Panc1 (cell line): ENCODE measurements around the gene ENTREP1. TPM values are rescaled to one million over a fixed set of nuclear protein-coding genes. Genes with fewer than 3 reads are reported as not detected.

Experiments used
- ATAC-seq: fragments of 200-7000 bp; cut with Tn5 transposase; 2 replicates; pipeline ENCODE4 v1.9.1; 2020; ENCODE audit warnings: mild to moderate bottlenecking, moderate library complexity
- BruUV-seq: library from RNA; stranded (reverse); fragments of 400-500 nt; replicated peaks from 2 replicates; lab custom pipeline; 2021; lab: Mats Ljungman, UMichigan
- CTCF ChIA-PET: fragments of 300-600 bp; sonication (Branson Sonifier 250); formaldehyde crosslinking; loops from one replicate; lab custom pipeline; 2022; ENCODE audit warnings: antibody characterized with exemption; lab: Charles Lee
- POLR2A ChIA-PET: fragments of 300-600 bp; sonication (Branson Sonifier 250); formaldehyde crosslinking; loops from one replicate; lab custom pipeline; 2022; ENCODE audit warnings: antibody characterized with exemption; lab: Charles Lee
- DNase-seq: peaks from one replicate; pipeline ENCODE4 v3.0.0-alpha.2; 2010; ENCODE audit warnings: low read depth, low spot score
- H3K27ac ChIP-seq: 2 replicates; pipeline ENCODE4 v1.5.1; 2011; ENCODE audit warnings: mild to moderate bottlenecking, low read length, inconsistent platforms
- H3K27me3 ChIP-seq: fragments of 200-500 bp; sonication (Bioruptor generic); 2 replicates; pipeline ENCODE4 v1.6.0; 2014; ENCODE audit warnings: low read length, inconsistent platforms; ENCODE audit not compliant: control insufficient read depth, insufficient read depth
- H3K36me3 ChIP-seq: fragments of 200-500 bp; sonication (Bioruptor generic); 2 replicates; pipeline ENCODE4 v1.5.1; 2014; ENCODE audit warnings: inconsistent platforms, mild to moderate bottlenecking, low read length, moderate library complexity; ENCODE audit not compliant: control insufficient read depth, insufficient read depth
- H3K4me1 ChIP-seq: 2 replicates; pipeline ENCODE4 v1.5.1; 2011; ENCODE audit warnings: inconsistent platforms, mild to moderate bottlenecking, low read length, moderate library complexity; ENCODE audit not compliant: control insufficient read depth, insufficient read depth
- H3K4me3 ChIP-seq, 2 experiments: 2 replicates each; pipeline ENCODE4 v1.5.1; 2011 to 2012; ENCODE audit warnings: low read depth in 2 of 2, low read length in 2 of 2, mild to moderate bottlenecking in 2 of 2, inconsistent platforms in 1 of 2, moderate library complexity in 1 of 2
- H3K9me3 ChIP-seq: fragments of 200-500 bp; sonication (Bioruptor generic); 2 replicates; pipeline ENCODE4 v1.5.1; 2014; ENCODE audit warnings: low read depth, mild to moderate bottlenecking, inconsistent platforms, low read length, moderate library complexity; ENCODE audit not compliant: control insufficient read depth, insufficient read depth
- POLR2AphosphoS5 ChIP-seq: IDR thresholded peaks from 2 replicates; pipeline ENCODE4 v1.6.1; 2012; ENCODE audit warnings: mild to moderate bottlenecking, low read depth, low read length, moderate library complexity
- SIN3A ChIP-seq: IDR thresholded peaks from 2 replicates; pipeline ENCODE4 v1.6.1; 2012; ENCODE audit warnings: low read depth, mild to moderate bottlenecking, low read length, moderate library complexity, borderline replicate concordance; ENCODE audit not compliant: insufficient read depth
- TCF7L2 ChIP-seq: IDR thresholded peaks from 2 replicates; pipeline ENCODE4 v1.6.1; 2011; ENCODE audit warnings: mild to moderate bottlenecking, low read depth, low read length, inconsistent platforms
- in situ Hi-C: cut with HindIII; loops from 2 replicates; pipeline ENCODE4 v1.10.0; 2016; ENCODE audit warnings: low sequenced_read_pairs, low pct_unique_long_range_greater_than_20kb
- intact Hi-C: fragments of 100-400 bp; cut with micrococcal nuclease; formaldehyde crosslinking; loops from one replicate; pipeline ENCODE4 v1.10.0; 2022; ENCODE audit not compliant: unreplicated experiment
- total RNA-seq: library from RNA; stranded (reverse); gene quantifications from one replicate; pipeline ENCODE4 v1.2.1, GENCODE V29; 2021; ENCODE audit not compliant: unreplicated experiment
- TF ChIP-seq, protein P1 (sequence below): fragments of 450-650 bp; IDR thresholded peaks from 2 replicates; pipeline ENCODE4 v1.5.1; 2017; ENCODE audit warnings: mild to moderate bottlenecking
- TF ChIP-seq, protein P2 (sequence below), 2 experiments: IDR thresholded peaks; 2 replicates each; pipeline ENCODE4 v1.6.1; 2011 to 2012; ENCODE audit warnings: low read depth in 2 of 2, control low read depth in 1 of 2, low read length in 1 of 2, mild to moderate bottlenecking in 1 of 2, moderate library complexity in 1 of 2; ENCODE audit not compliant: insufficient read depth in 1 of 2

ENTREP1 gene
- total RNA-seq, 1 experiment from 2014 or later, result 0.13 TPM

DNA sequence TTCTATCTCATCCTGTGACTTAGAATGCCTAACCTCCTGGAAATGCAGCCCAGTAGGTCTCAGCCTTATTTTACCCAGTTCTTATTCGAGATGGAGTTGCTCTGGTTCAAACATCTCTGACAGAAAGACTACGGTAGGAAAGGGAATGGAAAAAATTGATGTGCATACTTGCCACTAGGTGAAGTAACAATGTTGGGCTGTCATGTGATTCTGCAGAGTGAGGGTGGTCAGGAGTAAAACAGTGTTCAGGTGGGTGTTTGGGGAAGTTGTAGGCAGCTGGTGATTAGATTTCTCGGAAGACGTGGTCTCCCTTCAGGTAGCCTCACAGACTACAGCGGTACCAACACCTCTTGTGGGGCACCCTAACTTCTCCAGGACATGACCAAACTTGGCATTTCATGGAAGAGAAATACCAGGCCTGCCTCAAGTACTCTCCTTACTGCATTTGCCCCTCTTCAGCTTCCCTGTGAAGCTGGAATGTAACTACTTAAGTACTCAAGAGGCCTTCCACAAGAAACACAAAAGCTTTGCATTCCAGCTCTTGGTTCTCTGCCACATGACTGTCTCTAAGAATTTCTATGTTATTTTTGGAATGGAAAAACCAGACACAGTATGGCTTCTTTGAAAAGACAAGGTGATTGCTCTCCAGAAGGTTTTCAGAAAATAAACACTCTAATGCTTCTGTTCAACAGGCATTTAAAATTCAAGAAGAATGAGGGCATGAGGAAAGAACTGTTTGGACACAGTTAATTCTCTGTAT lies 17.4 kb upstream of the ENTREP1 start:
- ATAC-seq, result no peak
- ChIA-PET CTCF (no interaction called here), POLR2A (no interaction called here)

DNA sequence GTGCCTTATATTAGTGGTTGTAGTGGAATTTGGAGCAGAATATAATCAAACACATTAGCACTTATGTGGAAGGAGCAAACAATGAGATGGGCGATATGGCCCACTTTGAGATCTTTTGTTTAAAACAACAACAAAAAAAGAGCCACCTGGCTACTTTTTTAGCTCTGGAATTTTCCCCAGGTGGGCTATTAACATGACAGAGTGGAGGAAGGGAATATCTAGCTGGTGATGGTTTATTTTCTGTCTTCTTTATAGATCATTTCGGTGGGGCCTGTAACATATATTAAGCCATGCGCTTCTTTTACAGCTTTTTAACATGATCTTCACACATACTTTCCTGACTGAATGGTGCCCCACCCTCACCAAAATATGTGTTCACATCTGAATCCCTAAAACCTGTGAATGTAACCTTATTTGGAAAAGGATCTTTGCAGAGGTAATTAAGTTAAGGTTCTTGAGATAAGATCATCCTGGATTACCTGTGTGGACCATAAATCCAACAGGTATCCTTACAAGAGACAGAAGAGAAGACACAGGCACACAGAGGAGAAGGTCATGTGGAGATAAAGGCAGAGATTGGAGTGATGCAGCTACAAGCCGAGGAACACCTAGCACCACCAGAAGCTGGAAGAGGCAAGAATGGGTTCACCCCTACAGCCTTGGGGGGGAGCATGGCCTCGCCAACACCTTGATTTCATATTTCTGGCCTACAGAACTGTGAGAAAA lies 16.6 kb upstream of the ENTREP1 start:
- no TSS peak for BruUV-seq

More for the DNA sequence above, 17.4 kb upstream of the ENTREP1 start:
- H3K9me3 ChIP-seq, result no peaks in the 10 kb centered on the region
- no peaks in the 10 kb centered on the region for H3K36me3 ChIP-seq
- in situ Hi-C loops (no loop called here), intact Hi-C loops (no loop called here)
- DNase-seq, result no peak
- no peak overlapping the region for H3K4me3 ChIP-seq
- TF ChIP-seq POLR2AphosphoS5, result no peak
- H3K4me1 ChIP-seq, result no peaks in the 10 kb centered on the region
- no TSS peak for BruUV-seq
- no peaks in the 10 kb centered on the region for H3K27me3 ChIP-seq
- no peak overlapping the region for H3K27ac ChIP-seq

More for the DNA sequence above, 16.6 kb upstream of the ENTREP1 start:
- no peak for DNase-seq
- H3K4me1 ChIP-seq, result no peaks in the 10 kb centered on the region
- in situ Hi-C loops (no loop called here), intact Hi-C loops (no loop called here)
- H3K27me3 ChIP-seq, result no peaks in the 10 kb centered on the region
- no peaks in the 10 kb centered on the region for H3K9me3 ChIP-seq
- ATAC-seq, result no peak
- no peak overlapping the region for H3K27ac ChIP-seq
- no peaks in the 10 kb centered on the region for H3K36me3 ChIP-seq
- no peak overlapping the region for H3K4me3 ChIP-seq
- CTCF ChIA-PET, result no interaction called here
- TF ChIP-seq, protein P1, sequence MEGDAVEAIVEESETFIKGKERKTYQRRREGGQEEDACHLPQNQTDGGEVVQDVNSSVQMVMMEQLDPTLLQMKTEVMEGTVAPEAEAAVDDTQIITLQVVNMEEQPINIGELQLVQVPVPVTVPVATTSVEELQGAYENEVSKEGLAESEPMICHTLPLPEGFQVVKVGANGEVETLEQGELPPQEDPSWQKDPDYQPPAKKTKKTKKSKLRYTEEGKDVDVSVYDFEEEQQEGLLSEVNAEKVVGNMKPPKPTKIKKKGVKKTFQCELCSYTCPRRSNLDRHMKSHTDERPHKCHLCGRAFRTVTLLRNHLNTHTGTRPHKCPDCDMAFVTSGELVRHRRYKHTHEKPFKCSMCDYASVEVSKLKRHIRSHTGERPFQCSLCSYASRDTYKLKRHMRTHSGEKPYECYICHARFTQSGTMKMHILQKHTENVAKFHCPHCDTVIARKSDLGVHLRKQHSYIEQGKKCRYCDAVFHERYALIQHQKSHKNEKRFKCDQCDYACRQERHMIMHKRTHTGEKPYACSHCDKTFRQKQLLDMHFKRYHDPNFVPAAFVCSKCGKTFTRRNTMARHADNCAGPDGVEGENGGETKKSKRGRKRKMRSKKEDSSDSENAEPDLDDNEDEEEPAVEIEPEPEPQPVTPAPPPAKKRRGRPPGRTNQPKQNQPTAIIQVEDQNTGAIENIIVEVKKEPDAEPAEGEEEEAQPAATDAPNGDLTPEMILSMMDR, result no peak
- TF ChIP-seq, protein P2, sequence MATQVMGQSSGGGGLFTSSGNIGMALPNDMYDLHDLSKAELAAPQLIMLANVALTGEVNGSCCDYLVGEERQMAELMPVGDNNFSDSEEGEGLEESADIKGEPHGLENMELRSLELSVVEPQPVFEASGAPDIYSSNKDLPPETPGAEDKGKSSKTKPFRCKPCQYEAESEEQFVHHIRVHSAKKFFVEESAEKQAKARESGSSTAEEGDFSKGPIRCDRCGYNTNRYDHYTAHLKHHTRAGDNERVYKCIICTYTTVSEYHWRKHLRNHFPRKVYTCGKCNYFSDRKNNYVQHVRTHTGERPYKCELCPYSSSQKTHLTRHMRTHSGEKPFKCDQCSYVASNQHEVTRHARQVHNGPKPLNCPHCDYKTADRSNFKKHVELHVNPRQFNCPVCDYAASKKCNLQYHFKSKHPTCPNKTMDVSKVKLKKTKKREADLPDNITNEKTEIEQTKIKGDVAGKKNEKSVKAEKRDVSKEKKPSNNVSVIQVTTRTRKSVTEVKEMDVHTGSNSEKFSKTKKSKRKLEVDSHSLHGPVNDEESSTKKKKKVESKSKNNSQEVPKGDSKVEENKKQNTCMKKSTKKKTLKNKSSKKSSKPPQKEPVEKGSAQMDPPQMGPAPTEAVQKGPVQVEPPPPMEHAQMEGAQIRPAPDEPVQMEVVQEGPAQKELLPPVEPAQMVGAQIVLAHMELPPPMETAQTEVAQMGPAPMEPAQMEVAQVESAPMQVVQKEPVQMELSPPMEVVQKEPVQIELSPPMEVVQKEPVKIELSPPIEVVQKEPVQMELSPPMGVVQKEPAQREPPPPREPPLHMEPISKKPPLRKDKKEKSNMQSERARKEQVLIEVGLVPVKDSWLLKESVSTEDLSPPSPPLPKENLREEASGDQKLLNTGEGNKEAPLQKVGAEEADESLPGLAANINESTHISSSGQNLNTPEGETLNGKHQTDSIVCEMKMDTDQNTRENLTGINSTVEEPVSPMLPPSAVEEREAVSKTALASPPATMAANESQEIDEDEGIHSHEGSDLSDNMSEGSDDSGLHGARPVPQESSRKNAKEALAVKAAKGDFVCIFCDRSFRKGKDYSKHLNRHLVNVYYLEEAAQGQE (IDR thresholded peaks at IDR 0.05; ENCODE audit: insufficient read depth in 1 of 2, low read depth in 2 of 2, low read length in 1 of 2), result no peak
- no peak for TF ChIP-seq SIN3A
- TF ChIP-seq POLR2AphosphoS5, result no peak
- no peak for TF ChIP-seq TCF7L2
- POLR2A ChIA-PET, result no interaction called here
